ENCODE measurements around the gene EFNB3. TPM values are rescaled to one million over a fixed set of nuclear protein-coding genes. Genes with fewer than 3 reads are reported as not detected.

The EFNB3 gene
- polyA plus RNA-seq (2012; ENCODE audit: insufficient read depth, insufficient read length) = 2.1 TPM

- H3K4me3 ChIP-seq (ENCODE audit: low read length) = no peak within 1 kb of the TSS; the same call in 1 of the 2 replicates
- no peak for DNase-seq (ENCODE audit: low read depth, low spot score)
These were observed at the start of gene EFNB3 for GRCh38 chr17:7704601-7705268. TSS of gene EFNB3 (plus strand) at chr17:7705202. CDS start at chr17:7705599, 397 bp downstream.

GRCh38 chr17:7655541-7655840 lies 49.5 kb upstream of the EFNB3 start:
- DNase-seq (ENCODE audit: low read depth, low spot score) = no peak
- no peak overlapping the region for H3K4me3 ChIP-seq (ENCODE audit: low read length)

DNA sequence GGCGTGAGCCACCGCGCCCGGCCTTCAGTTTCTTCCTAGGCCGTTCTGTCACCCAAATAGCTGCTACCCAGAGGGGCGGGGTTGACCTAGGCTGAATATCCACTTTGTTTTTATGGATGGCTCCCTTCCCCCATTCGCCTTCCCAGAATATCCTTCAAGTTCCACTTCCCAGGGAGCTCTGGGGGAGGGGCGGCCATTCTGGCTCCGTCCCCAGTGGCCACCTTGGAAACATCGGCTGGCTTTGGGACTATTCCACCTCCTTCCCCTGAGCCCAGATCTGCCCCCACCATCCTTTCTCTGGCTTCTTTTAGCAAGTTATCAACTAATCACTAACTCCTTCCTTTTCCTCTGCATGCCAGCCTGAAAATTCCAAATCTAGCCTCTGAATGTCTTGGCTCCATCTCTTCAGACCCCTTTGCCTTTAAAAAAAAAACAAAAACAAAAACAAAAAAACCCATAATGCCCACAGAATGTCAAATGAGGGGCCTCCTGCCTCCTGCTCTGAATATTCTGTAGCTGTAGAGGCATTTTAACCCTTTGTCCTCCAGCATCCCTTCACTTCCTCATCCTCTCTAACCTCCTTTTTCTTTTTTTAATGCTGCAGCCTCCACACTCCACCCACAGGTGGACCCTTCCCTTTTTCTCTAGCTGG lies 47.9 kb upstream of the EFNB3 start:
- DNase-seq (ENCODE audit: low read depth, low spot score) = no peak
- no peak overlapping the region for H3K4me3 ChIP-seq (ENCODE audit: low read length)

DNA sequence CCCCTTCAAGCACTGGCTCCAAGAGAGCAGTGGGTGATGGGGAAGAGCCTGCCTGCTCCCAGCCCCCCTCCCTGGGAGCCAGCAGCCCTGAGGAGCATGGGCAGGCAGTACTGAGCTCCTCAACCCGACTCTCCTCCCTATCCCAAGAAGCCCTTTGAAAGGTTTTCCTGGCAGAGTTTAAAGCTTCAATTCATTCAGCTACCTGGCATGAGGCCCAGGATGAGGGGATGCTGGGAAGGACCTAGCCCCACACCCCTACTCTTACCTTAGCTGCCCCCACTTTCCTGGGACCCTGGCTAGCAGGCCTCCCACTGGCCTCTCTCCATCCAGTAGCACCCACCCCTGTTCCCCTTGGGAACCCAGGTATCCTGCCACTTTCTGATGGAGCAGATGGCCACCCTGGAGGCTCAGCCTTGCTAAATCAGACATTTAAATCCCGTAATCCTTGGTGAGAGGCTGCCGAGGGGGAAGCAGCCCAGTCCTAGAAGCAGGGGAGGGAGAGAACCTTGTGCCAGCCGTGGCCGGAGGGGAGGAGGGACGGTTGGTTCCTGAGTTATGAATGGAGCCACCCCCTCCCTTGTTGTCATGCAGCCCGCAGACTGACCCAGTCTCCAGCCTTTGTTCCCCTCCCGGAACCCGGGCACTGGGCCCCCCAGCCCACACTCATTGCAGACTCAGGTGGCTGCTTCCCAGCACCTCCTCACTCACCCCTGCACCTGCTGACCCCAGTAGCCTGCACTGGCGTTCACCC lies 37.2 kb upstream of the EFNB3 start:
- no peak for DNase-seq (ENCODE audit: low read depth, low spot score)
- H3K4me3 ChIP-seq (ENCODE audit: low read length) = no peak overlapping the region

GRCh38 chr17:7668482-7668881 lies 36.5 kb upstream of the EFNB3 start:
- no peak for DNase-seq (ENCODE audit: low read depth, low spot score)
- H3K4me3 ChIP-seq (ENCODE audit: low read length) = no peak overlapping the region

- no peak for DNase-seq (ENCODE audit: low read depth, low spot score)
These were observed 31.8 kb upstream of the EFNB3 start for GRCh38 chr17:7673239-7673638.

GRCh38 chr17:7674934-7675333 lies 30.1 kb upstream of the EFNB3 start:
- no peak for DNase-seq (ENCODE audit: low read depth, low spot score)

More at GRCh38 chr17:7673239-7673638, 31.8 kb upstream of the EFNB3 start:
- no peak overlapping the region for H3K4me3 ChIP-seq (ENCODE audit: low read length)

GRCh38 chr17:7676533-7676932 lies 28.5 kb upstream of the EFNB3 start:
- H3K4me3 ChIP-seq (ENCODE audit: low read length) = no peak overlapping the region
- DNase-seq (ENCODE audit: low read depth, low spot score) = no peak

More at GRCh38 chr17:7674934-7675333, 30.1 kb upstream of the EFNB3 start:
- H3K4me3 ChIP-seq (ENCODE audit: low read length) = no peak overlapping the region

GRCh38 chr17:7677388-7678067 lies 27.5 kb upstream of the EFNB3 start:
- DNase-seq (ENCODE audit: low read depth, low spot score) = no peak
- no peak overlapping the region for H3K4me3 ChIP-seq (ENCODE audit: low read length)

DNA sequence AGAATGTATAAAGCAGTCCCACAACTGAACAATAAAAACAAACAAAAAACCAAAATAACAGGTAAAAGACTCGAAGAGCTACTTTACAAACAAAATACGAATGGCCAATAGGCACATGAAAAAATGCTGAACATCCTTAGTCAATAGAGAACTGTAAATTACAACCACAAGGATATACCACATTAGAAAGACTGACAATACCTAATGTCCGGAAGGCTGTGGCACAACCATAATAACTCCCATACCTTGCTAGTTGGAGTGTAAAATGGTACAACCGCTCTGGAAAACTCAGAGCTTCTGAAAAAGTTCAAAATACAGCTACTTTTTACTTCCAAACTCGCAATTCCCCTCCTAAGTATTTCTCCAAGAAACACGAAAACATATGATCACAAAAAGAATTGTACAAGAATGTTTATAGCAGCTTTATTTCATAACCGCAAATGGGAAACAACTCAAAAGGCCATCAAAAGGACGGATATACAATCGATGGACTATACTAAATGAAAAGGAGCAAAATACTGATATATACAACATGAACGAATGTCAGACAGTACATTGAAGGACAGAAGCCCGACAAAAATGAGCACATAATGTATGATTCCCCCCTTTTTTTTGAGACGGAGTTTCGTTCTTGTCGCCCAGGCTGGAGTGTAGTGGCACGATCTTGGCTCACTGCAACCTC lies 20.0 kb upstream of the EFNB3 start:
- peak; percentile 18 for DNase-seq (ENCODE audit: low read depth, low spot score)
- peak overlapping the region; percentile 100 for H3K4me3 ChIP-seq (ENCODE audit: low read length)

DNA sequence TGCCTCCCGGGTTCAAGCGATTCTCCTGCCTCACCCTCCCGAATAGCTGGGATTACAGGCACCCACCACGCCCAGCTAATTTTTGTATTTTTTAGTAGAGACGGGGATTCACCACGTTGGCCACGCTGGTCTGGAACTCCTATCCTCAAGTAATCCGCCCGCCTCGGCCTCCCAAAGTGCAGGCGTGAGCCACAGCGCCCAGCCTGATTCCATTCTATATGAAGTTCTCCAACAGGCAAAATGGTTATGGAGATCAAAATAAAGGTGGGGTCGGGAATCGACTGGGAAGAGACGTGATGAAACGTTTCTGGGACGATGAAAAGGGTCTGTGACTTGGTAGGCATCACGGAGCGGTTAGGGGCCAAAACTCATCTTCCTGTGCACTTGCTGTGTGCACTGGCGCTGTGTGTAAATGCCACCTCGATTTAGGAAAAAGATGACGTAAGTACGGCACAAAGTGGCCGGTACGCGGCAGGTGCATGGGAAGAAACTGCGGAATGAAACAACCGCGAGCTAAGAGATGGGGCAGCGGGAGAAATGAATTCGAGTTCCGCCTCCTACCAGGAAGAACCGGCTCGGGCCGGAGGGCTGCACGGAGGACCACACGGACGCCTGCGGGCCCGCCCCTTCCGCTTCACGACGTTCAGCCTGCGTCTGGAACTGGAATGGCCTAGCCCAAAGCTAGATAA lies 19.3 kb upstream of the EFNB3 start:
- peak; percentile 91 for DNase-seq (ENCODE audit: low read depth, low spot score)
- H3K4me3 ChIP-seq (ENCODE audit: low read length) = peak overlapping the region; percentile 100

DNA sequence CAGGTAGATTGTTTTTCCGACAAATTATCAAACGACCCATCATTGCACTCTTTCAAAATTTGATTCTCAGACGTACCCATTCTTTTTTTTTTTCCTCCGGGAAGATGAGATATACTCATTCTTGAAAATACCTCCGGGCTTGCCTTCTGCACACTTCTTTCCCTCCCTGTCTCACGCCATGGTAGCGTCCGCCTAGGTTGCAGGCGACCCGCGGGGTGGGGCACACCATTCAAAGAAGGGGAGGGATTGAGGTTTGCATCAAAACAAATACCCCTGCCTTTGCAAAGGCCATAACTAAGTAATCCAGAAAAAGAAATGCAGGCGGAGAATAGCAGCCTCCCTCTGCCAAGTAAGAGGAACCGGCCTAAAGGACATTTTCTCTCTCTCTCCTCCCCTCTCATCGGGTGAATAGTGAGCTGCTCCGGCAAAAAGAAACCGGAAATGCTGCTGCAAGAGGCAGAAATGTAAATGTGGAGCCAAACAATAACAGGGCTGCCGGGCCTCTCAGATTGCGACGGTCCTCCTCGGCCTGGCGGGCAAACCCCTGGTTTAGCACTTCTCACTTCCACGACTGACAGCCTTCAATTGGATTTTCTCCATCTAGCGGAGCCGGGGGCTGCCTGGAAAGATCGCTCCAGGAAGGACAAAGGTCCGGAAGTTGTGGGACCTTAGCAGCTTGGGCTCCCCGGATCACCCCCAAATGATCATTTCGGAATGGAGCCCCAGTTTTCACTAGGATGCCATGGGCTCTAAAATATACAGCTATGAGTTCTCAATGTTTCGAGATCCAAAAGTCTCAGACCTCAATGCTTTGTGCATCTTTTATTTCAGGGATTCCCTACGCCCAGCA lies 18.6 kb upstream of the EFNB3 start:
- DNase-seq (ENCODE audit: low read depth, low spot score) = peak; percentile 84
- peak overlapping the region; percentile 100 for H3K4me3 ChIP-seq (ENCODE audit: low read length)

GRCh38 chr17:7687072-7687907 lies 17.7 kb upstream of the EFNB3 start, which contains the start of gene TP53:
TSS of gene TP53 (minus strand) at chr17:7687490. CDS start at chr17:7676594, 10,896 bp downstream.
- H3K4me3 ChIP-seq (ENCODE audit: low read length) = peak within 1 kb of the TSS; percentile 100
- DNase-seq (ENCODE audit: low read depth, low spot score) = peak; percentile 95

DNA sequence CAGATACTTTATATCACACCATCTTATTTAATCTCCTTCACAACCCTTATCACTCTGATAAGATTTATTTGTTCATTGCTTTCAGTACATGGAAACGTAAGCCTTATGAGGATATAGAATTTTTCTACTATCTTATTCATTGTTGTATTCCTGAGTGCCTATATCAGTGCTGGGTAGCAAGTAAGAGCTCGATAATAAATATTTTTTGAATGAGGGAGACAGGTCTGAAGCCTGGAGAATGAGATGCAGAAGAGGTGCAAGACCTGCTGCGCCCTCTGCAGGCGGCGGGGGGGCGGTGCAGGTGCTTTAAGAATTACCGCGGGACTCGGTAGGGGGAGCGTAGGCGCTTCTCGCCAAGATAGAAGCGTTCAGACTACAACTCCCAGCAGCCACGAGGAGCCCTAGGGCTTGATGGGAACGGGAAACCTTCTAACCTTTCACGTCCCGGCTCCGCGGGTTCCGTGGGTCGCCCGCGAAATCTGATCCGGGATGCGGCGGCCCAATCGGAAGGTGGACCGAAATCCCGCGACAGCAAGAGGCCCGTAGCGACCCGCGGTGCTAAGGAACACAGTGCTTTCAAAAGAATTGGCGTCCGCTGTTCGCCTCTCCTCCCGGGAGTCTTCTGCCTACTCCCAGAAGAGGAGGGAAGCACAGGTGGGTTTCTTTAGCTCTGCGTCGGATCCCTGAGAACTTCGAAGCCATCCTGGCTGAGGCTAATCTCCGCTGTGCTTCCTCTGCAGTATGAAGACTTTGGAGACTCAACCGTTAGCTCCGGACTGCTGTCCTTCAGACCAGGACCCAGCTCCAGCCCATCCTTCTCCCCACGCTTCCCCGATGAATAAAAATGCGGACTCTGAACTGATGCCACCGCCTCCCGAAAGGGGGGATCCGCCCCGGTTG lies 16.8 kb upstream of the EFNB3 start, which contains the start of gene WRAP53:
Gene WRAP53, plus strand, starts transcription at position 570 of the 900 bp plus-strand sequence. Its CDS starts 172 bp downstream, at position 742.
- peak within 1 kb of the TSS; percentile 100 for H3K4me3 ChIP-seq (ENCODE audit: low read length)

DNA sequence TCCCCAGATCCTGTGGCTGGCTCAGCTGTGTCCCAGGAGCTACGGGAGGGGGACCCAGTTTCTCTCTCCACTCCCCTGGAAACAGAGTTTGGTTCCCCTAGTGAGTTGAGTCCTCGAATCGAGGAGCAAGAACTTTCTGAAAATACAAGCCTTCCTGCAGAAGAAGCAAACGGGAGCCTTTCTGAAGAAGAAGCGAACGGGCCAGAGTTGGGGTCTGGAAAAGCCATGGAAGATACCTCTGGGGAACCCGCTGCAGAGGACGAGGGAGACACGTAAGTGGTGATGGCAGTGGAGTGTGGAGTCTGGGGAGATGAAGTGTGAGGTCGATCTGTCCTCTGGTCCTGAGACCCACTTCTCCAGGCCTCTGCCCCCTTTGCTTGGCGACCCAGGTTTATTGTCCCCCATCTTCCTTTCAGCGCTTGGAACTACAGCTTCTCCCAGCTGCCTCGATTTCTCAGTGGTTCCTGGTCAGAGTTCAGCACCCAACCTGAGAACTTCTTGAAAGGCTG lies 16.1 kb upstream of the EFNB3 start:
- H3K4me3 ChIP-seq (ENCODE audit: low read length) = peak overlapping the region; percentile 100

More for the DNA sequence above, 16.8 kb upstream of the EFNB3 start, which contains the start of gene WRAP53:
- peak; percentile 94 for DNase-seq (ENCODE audit: low read depth, low spot score)

More for the DNA sequence above, 16.1 kb upstream of the EFNB3 start:
- no peak for DNase-seq (ENCODE audit: low read depth, low spot score)

Data from Jurkat, Clone E6-1 (cell line).